ENCODE data around the gene LAGE3. TPM values are rescaled to one million over a fixed set of nuclear protein-coding genes. Genes with fewer than 3 reads are reported as not detected.
"Not testable (repeated sequence)": the region's sequence is repeated elsewhere in the genome, so short reads cannot be mapped to it uniquely, and the experiment has no call there.

LAGE3 gene
- total RNA-seq, 1 experiment from 2014 or later: 32.3 TPM

DNA sequence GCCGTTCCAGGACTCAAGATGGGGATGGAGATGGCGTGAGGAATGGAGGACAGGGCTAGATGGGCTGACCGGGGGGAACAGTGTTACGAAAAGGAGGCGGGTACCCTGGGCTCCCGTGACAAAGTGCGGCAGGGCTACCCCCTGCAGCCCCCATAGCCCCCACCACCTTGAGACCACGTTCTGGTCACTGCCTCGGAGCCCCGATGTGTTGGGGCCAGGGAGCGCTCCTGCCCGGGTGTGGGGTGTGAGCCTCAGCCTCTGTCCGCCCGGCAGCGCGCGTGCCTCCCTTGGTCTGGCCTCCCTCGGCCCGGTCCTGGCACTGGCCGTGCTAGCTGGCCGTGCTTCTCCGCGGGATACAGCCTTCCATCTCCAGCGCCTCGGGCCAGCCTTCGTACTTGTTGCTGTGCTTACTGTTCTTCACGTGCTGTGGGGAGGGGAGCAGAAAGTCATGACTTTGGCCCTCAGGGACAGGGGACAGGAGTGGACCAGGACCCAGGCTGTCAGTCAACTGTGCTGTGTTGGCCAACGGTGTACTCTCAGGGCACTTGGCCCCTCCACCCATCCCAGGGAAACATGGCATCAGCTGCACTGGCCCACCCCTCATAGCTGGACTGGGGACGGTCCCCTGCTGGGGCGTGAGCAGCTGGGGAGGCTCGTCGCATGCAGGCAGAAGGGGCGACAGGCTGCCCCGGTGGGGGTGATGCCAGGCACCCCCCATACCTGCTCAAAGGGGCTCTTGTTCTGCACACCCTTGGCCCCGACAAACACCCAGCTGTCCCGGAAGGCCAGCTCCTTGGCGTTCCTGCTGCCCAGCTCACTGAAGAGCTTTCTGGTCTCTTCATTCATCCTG lies 27.6 kb upstream of the LAGE3 start:
- DNase-seq (ENCODE audit: low read depth): no peak

GRCh38 chrX:154505734-154506133 lies 26.7 kb upstream of the LAGE3 start:
- in situ Hi-C loops (cut with HindIII; ENCODE audit: low pct_unique_long_range_greater_than_20kb, low sequenced_read_pairs): no loop called here
- DNase-seq (ENCODE audit: low read depth): no peak

More for the DNA sequence above, 27.6 kb upstream of the LAGE3 start:
- in situ Hi-C loops (cut with HindIII; ENCODE audit: low pct_unique_long_range_greater_than_20kb, low sequenced_read_pairs): no loop called here

DNA sequence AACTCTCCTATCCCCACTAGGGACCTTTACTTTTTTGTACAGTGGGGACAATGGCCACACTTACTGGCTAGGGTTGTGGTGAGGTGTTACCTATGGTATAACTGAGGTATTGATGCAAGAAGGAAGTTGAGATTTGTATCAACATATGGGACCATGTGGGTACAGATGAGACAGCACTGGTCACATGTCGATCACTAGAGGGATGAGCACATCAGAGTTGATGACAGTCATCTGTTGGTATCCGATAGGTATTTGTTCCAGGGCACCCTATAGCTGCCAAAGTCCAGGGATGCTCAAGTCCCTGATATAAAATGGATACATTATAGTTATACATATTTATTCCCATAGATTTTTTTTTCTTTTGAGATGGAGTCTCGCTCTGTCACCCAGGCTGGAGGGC lies 23.9 kb upstream of the LAGE3 start:
- DNase-seq (ENCODE audit: low read depth): no peak
- in situ Hi-C loops (cut with HindIII; ENCODE audit: low pct_unique_long_range_greater_than_20kb, low sequenced_read_pairs): no loop called here

DNA sequence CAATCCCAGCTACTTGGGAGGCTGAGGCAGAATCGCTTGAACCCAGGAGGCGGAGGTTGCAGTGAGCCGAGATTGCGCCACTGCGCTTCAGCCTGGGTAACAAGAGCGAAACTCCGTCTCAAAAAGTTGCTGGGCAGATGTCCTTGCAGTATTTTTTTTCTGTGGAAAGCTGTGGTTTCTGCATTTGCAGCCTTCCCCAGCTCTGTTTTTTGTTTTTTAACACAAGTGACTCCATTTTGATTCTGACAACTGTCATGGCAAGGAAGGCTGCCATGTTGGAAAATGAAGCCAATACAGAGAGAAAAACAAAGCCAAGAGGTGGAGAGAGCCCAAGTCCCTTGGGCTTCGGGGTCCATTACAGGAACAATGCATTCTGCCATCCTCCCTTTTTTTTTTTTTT lies 23.0 kb upstream of the LAGE3 start:
- in situ Hi-C loops (cut with HindIII; ENCODE audit: low pct_unique_long_range_greater_than_20kb, low sequenced_read_pairs): no loop called here
- DNase-seq (ENCODE audit: low read depth): no peak

- DNase-seq (ENCODE audit: low read depth); in situ Hi-C loops (cut with HindIII; ENCODE audit: low pct_unique_long_range_greater_than_20kb, low sequenced_read_pairs): not testable (repeated sequence)
Measured at GRCh38 chrX:154501423-154501822, 22.3 kb upstream of the LAGE3 start.

- DNase-seq (ENCODE audit: low read depth); in situ Hi-C loops (cut with HindIII; ENCODE audit: low pct_unique_long_range_greater_than_20kb, low sequenced_read_pairs): not testable (repeated sequence)
Measured at GRCh38 chrX:154496591-154497137, 17.6 kb upstream of the LAGE3 start.

- DNase-seq (ENCODE audit: low read depth): no peak
- in situ Hi-C loops (cut with HindIII; ENCODE audit: low pct_unique_long_range_greater_than_20kb, low sequenced_read_pairs): no loop called here
Measured at GRCh38 chrX:154495472-154495922, 16.4 kb upstream of the LAGE3 start.

- in situ Hi-C loops (cut with HindIII; ENCODE audit: low pct_unique_long_range_greater_than_20kb, low sequenced_read_pairs): no loop called here
- DNase-seq (ENCODE audit: low read depth): no peak
Measured at GRCh38 chrX:154494715-154495114, 15.6 kb upstream of the LAGE3 start.

DNA sequence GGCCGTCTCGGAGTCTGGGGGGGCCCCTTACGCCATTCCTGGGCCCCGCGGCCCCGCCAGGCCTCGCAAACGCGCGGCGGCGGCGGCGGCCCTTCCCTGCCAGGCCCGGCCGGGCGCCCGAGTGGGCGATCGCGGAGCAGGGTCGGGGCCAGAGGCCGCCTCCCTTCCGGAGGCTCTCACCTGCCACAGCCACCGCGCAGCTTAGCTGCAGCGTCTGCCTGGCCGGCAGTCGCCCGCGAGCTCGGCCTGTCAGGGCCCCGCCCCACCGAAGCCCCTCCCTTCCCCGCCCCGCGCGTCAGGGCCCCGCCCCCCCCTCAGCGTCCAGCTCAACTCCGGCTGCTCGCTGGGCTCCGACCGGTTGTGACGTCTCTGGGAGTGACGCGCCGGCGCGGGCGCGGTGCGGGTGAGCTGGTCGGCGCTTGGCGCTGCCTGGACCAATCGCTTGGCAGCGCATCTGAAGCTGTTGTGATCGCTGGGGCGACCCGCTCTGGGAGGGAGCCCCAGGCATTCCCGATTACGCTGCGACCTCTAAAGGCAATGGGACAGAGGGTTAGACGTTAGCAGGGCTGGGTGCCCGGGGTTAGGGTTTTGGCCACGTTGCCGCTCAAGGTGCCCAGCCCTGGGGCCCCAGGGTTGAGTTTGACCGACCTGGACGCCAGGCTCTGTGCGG lies 11.5 kb upstream of the LAGE3 start, which contains the start of gene SLC10A3:
Gene SLC10A3 (minus strand): TSS at position 216 of the 670 bp plus-strand sequence. CDS start 1,689 bp downstream, outside the sequence.
- in situ Hi-C loops (cut with HindIII; ENCODE audit: low pct_unique_long_range_greater_than_20kb, low sequenced_read_pairs): no loop called here
- DNase-seq (ENCODE audit: low read depth): peak; percentile 82

- DNase-seq (ENCODE audit: low read depth): no peak
Measured at GRCh38 chrX:154490021-154490413, 10.9 kb upstream of the LAGE3 start.

DNA sequence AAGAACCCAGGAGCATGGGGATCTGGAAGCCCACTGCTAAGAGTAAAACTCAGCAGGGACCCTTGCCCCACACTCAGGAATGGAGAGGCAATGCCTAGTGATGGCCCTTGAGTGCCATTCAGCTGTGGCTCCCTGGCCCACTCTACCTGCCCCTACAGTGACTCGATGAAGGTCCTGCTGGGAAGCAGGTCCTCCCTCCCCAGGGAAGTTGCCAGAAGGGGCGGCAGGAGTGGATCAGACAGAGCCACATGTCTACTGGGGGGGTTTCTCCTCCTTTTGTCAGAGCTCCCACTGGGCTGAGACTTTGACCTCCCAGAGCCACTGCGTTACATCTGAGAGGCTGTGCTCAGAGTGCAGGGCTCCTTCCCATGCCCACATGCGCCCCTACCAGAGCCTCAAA lies 10.1 kb upstream of the LAGE3 start:
- no peak for DNase-seq (ENCODE audit: low read depth)
- in situ Hi-C loops (cut with HindIII; ENCODE audit: low pct_unique_long_range_greater_than_20kb, low sequenced_read_pairs): no loop called here

More at GRCh38 chrX:154490021-154490413, 10.9 kb upstream of the LAGE3 start:
- in situ Hi-C loops (cut with HindIII; ENCODE audit: low pct_unique_long_range_greater_than_20kb, low sequenced_read_pairs): no loop called here

DNA sequence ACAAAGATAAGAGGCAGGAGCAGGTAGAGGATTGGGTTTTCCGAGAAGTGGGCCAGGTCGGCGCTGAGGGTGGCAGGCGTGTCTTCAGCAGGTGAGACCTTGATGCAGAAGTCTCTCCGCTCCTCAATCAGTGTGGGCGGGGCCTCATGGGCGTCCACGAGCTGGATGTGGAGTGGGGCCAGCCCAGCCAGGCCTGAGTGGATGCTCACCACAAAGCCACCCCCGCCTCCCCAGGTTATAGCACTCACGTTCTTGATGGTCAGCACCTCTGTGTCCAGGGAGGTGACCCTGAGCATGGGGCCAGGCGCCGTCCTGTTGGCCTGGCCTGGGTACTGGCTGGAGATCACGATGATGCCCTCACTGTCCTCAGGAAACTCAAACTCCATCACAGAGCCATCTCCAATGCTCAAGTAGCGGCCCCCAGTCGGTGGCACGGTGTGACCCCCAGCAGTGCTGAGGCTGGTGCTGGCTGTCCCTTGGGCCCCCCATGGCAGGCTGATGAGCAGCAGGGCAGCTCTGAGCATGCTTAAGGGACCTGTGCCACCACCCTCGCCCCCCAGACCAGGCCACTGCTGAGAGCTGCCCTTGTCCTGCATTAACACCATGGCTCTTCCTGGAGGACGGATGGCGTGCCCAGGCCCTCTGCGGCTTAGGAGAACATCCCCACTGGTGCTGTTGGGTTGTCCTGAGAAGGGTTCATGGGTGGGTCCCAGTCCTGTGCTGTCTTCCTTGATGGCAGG lies 9.4 kb upstream of the LAGE3 start:
- no peak for DNase-seq (ENCODE audit: low read depth)
- in situ Hi-C loops (cut with HindIII; ENCODE audit: low pct_unique_long_range_greater_than_20kb, low sequenced_read_pairs): no loop called here

GRCh38 chrX:154487518-154488290 lies 8.6 kb upstream of the LAGE3 start:
- DNase-seq (ENCODE audit: low read depth): no peak
- in situ Hi-C loops (cut with HindIII; ENCODE audit: low pct_unique_long_range_greater_than_20kb, low sequenced_read_pairs): no loop called here

GRCh38 chrX:154486396-154487207 lies 7.5 kb upstream of the LAGE3 start, which contains the start of gene UBL4A:
TSS of gene UBL4A (minus strand) at chrX:154486615. CDS start at chrX:154486584, 31 bp downstream.
- DNase-seq (ENCODE audit: low read depth): peak; percentile 69
- in situ Hi-C loops (cut with HindIII; ENCODE audit: low pct_unique_long_range_greater_than_20kb, low sequenced_read_pairs): no loop called here

GRCh38 chrX:154486052-154486395 lies 6.9 kb upstream of the LAGE3 start:
- DNase-seq (ENCODE audit: low read depth): no peak
- in situ Hi-C loops (cut with HindIII; ENCODE audit: low pct_unique_long_range_greater_than_20kb, low sequenced_read_pairs): no loop called here

DNA sequence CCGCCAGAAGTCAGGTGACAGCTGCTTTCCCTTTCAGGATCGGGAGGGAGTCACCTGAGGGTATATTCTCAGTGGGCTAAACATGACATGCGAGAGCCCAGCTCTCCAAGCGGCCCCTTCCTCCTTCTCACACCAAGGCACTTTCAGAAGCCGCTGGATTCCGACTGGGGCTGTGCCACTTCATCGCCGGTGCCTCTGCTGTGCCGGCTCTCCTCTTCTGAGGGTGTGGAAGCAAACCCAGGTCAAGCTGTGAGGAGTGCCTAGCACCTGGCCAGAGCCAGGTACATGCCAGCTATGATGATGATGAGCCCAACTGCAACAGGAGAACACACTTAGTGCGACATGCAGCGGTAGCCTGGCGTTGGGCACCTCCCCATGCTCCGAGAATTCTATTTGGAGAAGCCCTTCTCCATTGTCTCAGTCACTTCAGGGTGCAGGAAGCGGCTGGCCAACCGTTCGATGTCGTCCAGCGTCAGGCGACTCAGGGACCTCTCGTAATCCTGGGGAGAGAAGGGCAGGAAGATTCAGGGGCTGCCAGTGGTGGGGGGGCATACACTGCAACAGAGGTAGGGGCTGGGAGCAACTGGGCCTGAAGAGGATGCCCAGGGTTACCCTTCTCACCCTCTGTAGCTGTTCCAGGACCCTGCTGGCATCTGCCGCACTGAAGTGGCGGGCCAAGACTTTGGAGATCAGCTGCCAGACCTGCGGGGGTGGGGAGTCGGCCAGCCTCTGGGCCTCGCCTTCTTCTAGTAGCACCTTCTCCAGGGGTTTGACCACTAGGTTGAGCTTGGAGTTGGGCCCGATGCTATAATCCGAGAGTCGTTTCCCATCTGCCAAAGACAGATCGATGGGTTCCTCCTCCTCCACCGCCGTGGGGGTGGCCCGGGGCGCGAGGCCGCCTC lies 6.3 kb upstream of the LAGE3 start:
- in situ Hi-C loops (cut with HindIII; ENCODE audit: low pct_unique_long_range_greater_than_20kb, low sequenced_read_pairs): no loop called here
- DNase-seq (ENCODE audit: low read depth): no peak
